ENCODE results near the gene TET2. TPM values are rescaled to one million over a fixed set of nuclear protein-coding genes. Genes with fewer than 3 reads are reported as not detected.
A peak's percentile ranks its signal among the peaks of the same experiment; 100 is the strongest.

The TET2 gene
- total RNA-seq, 1 experiment from 2014 or later: 4.3 TPM

DNA sequence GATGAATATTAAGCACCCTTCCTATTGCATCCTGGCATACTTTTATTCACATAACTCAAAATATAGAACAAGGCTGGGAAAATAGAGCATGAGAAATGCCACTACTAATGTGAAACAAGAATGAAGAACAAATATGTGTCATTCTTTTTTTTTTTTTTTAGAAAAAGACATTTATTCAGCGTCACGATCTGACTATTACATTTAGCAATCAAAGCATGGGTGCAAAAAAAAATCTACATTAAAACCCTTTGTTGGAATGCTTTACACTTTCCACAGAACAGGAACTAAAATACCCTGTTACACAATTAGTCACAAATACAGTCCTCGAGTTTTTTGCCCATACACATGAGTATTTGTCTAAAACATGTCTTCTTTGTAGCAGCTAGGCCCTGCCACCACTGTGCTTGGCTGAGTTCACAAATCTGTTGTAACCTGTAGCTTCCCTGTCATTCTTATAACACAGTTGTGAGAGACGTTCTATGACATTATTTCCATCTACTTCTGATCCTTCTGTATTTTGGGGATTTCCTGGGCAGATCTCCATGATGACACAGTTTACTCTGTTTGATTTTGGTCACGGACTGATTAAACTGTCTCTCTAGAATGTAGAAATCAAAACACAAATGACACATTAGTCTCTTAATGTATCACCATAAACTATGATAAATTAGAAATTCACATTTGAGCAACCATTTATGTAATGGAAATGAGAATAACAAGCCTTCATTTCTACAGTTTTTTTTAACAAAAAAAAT is 9.4 kb upstream of the TET2 start:
- in situ Hi-C loops (cut with HindIII; ENCODE audit: low pct_unique_long_range_greater_than_20kb, low sequenced_read_pairs): no loop called here
- DNase-seq (ENCODE audit: low read depth): no peak

DNA sequence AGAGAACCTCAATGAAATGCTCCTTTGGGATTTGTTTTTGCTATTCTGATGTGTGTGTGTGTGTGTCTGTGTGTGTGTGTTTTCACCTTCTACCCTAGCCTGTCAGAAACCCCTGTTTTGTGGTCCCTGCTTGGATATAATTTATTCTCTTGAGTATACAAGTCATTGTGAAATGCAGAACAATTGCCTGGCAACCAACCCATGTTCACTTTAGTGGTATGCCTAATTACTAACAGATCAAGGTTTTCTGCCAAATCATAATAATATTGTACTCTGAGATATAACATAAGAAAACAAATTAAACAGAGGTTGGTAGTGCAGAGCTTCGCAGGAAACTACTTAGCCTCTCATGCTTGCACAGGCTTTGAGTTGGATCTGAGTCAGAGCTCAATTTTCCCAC is 7.0 kb upstream of the TET2 start:
- in situ Hi-C loops (cut with HindIII; ENCODE audit: low pct_unique_long_range_greater_than_20kb, low sequenced_read_pairs): no loop called here
- DNase-seq (ENCODE audit: low read depth): no peak

DNA sequence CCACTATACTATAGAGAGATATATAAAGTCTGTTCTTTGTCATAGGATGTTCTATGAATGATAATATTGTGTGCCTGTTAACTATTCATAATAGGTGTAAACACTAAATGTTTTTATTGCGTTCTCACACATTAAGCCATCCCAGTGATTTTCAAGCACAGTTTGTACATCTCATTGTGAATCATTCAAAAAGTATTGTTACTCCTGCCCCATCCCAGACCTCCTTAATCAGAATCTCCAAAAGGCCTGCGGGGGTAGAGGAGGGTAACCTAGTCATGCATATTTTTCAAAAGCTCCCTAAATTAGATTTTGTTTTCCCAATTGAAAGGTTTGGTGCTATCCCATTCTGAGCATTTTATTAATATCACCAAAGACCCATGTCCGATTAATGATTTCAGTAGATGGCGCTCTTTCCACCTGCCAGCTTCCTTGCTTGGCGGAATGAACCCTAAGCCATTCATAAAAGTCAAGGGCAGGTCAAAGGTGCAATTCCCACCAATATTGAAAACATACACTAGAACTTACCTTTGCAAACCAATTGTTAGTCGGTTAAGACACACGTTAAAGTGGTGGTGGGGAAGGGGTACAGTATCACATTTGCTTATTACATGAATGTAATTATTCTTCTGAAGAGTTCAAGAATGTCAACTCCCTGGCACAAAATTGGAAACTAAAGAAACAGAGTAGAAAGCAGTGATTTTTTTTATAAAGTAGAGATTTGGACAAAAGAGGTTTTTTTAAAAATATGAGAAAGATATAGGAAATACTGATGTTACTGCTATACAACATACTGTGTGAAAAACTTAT is 5.8 kb upstream of the TET2 start:
- in situ Hi-C loops (cut with HindIII; ENCODE audit: low pct_unique_long_range_greater_than_20kb, low sequenced_read_pairs): no loop called here

DNA sequence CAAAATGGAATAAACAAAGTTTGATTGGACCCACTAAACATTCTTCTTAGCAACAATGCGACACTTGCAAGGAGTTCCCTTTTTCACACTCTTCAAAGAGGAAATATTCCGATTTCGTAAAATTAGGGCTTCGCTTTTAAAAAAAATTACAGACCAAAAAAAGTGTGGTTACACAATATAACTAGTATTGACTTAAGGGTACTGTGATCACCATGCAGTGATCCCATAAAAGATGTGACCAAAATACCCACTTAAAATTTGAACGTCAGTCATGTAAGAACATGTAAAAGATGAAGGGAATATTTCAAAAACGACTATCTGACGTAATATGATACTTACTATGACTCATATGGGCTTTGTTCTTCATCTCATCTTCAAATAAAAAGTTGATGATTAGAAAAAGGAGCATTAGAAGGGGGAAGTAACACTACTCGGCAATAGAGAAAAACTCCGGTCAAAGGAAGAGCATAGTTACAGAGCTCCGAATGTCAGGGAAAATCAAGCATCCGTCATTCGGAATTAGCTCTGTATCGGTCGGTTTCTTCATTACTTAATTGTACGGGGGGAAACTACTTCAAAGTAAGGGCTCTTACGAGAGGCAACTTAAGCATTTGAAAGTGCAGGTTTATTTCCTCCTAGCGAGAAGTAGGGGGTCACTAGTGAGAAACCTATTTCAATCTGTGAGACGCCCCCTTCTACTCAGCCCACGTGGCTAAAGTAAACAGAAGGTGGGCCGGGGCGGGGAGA is 1.3 kb upstream of the TET2 start:
- DNase-seq (ENCODE audit: low read depth): peak; percentile 35
- in situ Hi-C loops (cut with HindIII; ENCODE audit: low pct_unique_long_range_greater_than_20kb, low sequenced_read_pairs): no loop called here

More for the DNA sequence above, 5.8 kb upstream of the TET2 start:
- DNase-seq (ENCODE audit: low read depth): no peak

DNA sequence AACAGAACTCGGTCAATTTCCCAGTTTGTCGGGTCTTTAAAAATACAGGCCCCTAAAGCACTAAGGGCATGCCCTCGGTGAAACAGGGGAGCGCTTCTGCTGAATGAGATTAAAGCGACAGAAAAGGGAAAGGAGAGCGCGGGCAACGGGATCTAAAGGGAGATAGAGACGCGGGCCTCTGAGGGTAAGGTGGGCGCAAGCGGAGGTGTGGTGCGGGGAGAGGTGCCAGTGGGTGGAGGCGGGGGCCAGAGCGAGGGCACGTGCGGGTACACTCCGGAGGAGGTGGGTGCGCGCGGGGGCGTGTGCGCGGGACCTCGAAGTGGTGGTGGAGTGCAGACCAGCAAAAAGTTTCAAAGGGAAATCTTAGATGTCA is 787 bp upstream of the TET2 start:
- DNase-seq (ENCODE audit: low read depth): no peak
- in situ Hi-C loops (cut with HindIII; ENCODE audit: low pct_unique_long_range_greater_than_20kb, low sequenced_read_pairs): no loop called here

DNA sequence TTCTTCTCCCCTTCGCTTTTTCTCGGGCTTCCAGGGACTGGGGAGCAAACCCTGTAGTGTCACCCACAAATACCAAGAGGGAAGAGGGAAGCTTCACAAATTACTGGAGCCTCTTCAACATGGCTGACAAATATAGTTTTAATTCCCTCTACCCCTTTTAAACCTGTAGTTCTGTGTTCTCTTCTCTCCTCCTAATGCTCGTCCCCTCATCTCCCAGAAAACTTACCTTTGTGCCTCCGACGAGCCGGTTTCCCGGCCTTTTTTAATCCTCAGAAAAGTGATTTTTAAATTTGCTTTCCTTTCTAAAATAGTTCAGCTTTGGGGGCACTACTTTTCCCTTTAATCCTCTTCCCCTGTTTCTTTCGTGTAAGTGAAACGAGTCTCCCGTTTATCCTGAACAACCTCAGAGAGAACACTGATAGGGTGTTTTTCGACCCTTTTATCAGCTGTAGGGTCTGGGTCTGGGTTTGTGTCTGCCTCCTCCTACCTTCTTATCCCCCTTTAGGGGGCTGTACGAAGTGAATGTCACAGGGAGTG is 408 bp downstream of the TET2 start:
- in situ Hi-C loops (cut with HindIII; ENCODE audit: low pct_unique_long_range_greater_than_20kb, low sequenced_read_pairs): no loop called here
- DNase-seq (ENCODE audit: low read depth): no peak

DNA sequence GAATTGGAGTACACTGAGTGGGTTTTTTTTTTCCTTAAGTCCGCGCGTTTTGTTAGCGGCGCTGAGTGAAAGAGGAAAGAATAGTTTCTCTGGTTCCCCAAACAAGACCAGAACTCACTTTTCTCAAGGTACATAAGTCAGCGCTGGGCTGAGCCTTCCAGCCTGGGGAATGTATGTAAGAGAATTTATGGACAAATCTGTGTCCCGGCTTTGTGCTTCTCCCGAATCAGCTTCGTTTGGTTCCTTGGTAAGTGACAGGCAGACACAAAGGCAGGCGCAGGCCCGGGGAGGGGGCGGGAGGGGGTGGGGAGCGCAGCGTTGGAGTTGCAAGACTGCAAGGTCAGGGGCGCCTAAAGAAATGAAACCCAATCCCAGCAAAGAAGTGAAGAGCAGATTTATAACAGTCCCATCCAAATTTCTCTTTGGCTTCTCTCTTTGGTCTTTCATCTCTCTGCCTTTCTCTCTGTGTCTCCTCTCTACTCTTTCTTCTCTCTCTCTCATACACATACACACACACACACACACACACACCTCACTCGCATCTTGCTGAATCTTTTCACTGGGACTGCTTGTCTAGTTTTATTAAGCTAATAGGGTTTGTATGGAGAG is 981 bp downstream of the TET2 start:
- in situ Hi-C loops (cut with HindIII; ENCODE audit: low pct_unique_long_range_greater_than_20kb, low sequenced_read_pairs): no loop called here
- DNase-seq (ENCODE audit: low read depth): peak; percentile 44

DNA sequence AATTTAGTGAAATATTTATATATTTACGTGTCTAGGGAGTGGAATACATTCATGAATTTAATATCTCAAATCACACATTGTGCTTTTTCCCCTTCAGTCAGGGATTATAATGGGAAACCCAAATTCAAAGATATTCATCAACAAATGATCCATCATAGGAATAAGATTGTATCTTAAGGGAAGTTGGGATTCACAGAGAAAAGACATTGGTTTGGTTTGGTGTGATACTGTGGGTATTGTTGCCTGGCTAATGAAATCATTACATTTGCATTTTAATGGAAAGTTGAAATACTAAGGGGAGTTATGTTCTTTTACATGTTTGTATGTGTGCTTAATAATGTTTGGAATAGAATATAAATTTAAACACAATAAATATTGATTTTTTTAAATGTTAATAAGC is 1.7 kb downstream of the TET2 start:
- in situ Hi-C loops (cut with HindIII; ENCODE audit: low pct_unique_long_range_greater_than_20kb, low sequenced_read_pairs): no loop called here
- no peak for DNase-seq (ENCODE audit: low read depth)

DNA sequence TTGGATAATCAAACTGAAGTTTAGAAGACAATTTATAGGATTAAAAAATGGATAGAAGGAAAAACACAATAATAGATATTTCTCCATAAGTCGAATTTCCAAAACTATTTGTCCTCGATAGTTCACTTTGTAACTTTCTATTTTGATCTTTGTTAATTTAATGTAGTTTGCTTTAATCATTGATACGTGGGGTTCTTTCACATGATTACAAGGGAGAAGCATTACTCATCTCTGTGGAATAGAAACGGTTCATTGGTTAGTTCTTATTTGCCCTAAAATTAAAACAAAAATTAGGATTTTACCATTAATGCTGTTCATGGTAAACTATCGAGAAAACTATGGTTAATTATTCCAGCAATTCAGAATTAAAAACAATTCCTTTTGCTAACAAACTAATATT is 2.1 kb downstream of the TET2 start:
- in situ Hi-C loops (cut with HindIII; ENCODE audit: low pct_unique_long_range_greater_than_20kb, low sequenced_read_pairs): no loop called here
- DNase-seq (ENCODE audit: low read depth): no peak

DNA sequence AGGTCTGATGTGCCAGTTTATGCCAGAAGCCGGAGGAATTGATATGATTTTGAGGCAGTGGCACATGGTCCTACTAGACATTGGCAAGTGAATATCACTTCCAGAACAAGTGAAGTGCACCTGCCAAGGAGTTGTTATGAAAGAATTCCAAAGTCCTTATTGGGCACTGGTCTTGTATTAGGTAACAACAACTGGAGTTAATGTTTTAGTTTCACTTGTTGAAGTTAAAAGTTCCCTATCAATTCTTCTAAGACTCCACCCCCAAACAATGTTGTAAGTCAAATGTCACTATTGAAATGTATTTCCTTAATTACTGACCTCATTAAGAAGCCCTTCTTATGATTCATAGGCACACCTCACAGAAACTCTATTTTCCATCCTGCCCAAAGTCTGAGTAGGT is 3.1 kb downstream of the TET2 start:
- no peak for DNase-seq (ENCODE audit: low read depth)
- in situ Hi-C loops (cut with HindIII; ENCODE audit: low pct_unique_long_range_greater_than_20kb, low sequenced_read_pairs): no loop called here

DNA sequence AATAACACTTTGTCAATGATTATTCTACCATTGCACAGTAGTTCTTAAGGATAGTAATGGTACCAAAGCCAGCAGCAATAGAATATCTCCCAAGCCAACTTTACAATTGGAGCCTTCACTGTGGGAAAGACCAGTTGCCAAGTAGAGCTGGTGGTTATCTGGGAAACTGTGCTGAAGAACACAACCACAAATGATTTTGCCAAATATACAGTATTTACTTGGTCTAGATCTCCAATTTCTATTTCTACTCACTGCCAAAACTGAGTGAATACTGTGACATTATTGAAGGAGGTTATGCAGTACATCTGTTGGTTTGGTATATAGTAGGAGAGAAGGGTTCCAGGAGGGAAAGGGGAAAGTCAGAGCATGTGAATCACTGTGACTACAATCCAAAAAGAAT is 3.8 kb downstream of the TET2 start:
- in situ Hi-C loops (cut with HindIII; ENCODE audit: low pct_unique_long_range_greater_than_20kb, low sequenced_read_pairs): no loop called here
- DNase-seq (ENCODE audit: low read depth): no peak

DNA sequence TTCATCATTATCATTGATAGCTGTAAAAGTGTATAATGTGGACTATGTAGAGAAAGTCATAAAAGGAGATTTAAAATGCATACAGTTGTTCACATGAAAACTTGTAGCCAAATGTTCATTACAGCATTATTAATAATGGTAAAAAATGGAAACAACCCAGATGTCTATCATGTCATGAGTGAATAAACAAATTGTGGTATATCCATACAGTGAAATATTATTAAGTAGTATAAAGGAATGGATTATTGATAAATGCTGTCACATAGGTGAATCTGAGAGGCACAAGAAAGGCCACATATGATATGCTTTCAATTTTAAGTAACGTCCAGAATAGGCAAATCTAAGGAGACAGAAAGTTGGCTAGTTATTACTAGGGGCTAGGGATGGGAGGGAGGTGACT is 7.1 kb downstream of the TET2 start:
- no peak for DNase-seq (ENCODE audit: low read depth)
- in situ Hi-C loops (cut with HindIII; ENCODE audit: low pct_unique_long_range_greater_than_20kb, low sequenced_read_pairs): no loop called here

DNA sequence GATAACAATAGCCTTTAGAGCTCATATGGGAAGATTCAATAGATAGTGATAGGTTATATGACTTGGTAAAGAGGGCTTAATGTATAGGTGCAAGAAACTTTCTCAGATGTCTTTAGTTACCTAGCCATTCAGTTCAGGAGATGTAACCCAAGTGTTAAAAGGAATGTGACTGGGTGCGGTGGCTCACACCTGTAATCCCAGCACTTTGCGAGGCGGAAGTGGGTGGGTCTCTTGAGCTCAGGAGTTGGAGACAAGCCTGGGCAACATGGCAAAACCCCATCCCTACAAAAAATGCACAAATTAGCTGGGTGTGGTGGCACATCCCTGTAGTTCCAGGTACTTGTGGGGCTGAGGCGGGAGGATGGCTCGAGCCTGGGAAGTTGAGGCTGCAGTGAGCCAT is 7.9 kb downstream of the TET2 start:
- DNase-seq (ENCODE audit: low read depth): no peak
- in situ Hi-C loops (cut with HindIII; ENCODE audit: low pct_unique_long_range_greater_than_20kb, low sequenced_read_pairs): no loop called here

DNA sequence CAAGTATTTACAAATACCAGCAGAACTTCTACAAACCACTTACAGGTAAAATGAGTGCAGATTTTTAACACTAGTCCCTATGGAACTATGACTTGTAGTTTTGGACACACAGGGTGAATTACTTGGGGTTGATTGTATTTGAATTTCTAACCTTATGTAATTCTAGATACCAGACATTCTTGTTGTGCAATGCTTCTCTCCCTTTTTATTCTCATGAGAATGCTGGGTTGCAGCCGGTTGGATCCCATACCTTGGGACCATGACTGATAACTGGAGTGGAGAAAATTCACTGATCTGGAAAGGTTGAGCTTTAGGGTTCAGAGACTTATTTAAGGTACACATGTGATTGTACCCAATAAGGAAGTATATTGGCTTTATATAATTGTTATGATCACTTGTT is 8.8 kb downstream of the TET2 start:
- in situ Hi-C loops (cut with HindIII; ENCODE audit: low pct_unique_long_range_greater_than_20kb, low sequenced_read_pairs): no loop called here
- no peak for DNase-seq (ENCODE audit: low read depth)

DNA sequence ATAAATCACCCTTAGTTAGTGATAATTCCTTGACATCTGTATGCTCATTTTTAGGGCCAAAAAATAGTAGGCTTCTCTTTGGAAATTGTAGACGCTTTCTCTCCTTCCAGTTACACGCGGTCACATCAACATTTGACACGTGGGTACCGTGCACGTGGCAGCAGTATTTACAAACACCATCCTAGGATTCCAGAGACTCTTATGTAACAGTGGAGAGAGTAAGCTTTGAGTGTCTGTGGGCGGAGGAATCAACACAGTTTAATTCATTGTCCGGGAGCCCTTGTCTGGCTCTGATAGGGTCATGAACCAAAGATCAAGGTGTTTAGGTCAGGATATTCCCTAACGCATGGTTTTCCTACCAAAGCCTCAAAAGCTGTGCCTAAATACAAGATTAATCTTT is 12.2 kb downstream of the TET2 start:
- no peak for DNase-seq (ENCODE audit: low read depth)
- in situ Hi-C loops (cut with HindIII; ENCODE audit: low pct_unique_long_range_greater_than_20kb, low sequenced_read_pairs): no loop called here

DNA sequence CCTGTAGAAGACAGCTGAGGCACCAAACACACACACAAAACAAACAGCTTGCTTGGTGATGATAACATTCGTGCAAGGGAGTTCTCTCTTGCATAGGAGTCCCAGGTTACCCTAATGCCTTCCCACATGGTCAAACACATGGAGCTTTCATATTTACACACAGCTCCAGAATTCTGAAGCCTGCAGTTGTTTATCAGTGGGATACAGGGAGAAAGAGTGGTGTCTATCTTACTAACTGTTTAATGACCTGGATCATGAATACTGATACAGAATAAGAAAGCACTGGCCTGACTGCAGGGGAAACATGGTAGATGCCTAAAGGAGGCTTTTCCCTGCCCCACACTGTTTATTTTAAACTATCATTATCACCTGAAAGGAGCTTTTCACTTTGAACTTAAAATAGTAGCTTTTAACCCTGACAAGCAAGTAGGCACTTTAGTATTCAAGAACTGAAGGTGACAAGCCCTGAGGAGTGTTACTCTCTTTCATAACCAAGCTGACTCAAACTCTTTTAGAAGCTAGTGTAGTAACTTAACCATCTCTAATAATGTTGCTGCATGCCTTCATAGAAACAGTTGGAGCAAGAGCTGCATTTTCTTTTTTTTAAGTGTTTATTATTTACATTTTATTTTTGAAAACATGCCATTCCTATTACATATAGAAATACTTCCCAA is 15.6 kb downstream of the TET2 start:
- in situ Hi-C loops (cut with HindIII; ENCODE audit: low pct_unique_long_range_greater_than_20kb, low sequenced_read_pairs): no loop called here
- no peak for DNase-seq (ENCODE audit: low read depth)

DNA sequence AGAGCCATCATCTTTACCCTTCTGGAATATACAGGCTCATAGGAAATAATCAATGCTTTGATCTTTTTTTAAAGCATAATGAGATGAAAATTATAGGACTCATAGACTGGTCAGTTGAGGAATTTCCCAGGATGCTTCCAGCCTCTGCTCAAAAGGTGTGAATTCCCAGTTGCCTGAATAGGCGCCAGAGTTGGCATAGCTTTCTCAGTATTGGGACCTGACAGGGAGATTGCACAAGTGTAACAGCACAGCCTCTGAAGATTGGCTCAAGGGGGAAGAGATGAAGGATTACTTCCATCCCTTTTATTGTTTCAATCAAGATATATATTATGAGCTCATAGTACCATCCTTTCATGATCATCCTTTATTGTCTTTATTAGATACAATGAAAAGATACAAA is 17.9 kb downstream of the TET2 start:
- DNase-seq (ENCODE audit: low read depth): no peak
- in situ Hi-C loops (cut with HindIII; ENCODE audit: low pct_unique_long_range_greater_than_20kb, low sequenced_read_pairs): no loop called here

DNA sequence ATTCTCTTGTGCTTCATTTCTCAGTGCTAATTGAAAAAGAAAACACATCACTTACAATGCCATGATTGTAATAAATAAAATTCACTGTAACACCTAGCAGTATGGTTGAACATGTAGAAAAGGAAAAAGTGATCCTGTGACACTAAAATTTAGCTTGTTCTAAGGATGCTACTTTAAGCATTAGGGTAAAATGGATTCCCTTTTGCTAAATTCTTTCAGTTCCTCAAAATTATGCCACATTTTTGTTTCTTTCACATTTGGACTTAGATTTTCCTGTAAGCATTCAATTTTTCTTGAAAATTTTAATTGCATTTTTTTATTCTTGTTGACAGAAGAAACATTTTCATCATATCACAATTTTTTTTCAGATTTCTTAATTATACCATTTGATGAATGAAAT is 19.4 kb downstream of the TET2 start:
- DNase-seq (ENCODE audit: low read depth): no peak
- in situ Hi-C loops (cut with HindIII; ENCODE audit: low pct_unique_long_range_greater_than_20kb, low sequenced_read_pairs): no loop called here

Measured in Caki2 (cell line).